GM12801 (cell line): ENCODE data around the gene CES2.

Experiments used
- CTCF ChIP-seq: IDR thresholded peaks from one replicate; pipeline ENCODE4 v1.5.1; 2011; ENCODE audit warnings: control low read depth; ENCODE audit not compliant: insufficient read length; ENCODE audit errors: extremely low read depth

Gene CES2

DNA sequence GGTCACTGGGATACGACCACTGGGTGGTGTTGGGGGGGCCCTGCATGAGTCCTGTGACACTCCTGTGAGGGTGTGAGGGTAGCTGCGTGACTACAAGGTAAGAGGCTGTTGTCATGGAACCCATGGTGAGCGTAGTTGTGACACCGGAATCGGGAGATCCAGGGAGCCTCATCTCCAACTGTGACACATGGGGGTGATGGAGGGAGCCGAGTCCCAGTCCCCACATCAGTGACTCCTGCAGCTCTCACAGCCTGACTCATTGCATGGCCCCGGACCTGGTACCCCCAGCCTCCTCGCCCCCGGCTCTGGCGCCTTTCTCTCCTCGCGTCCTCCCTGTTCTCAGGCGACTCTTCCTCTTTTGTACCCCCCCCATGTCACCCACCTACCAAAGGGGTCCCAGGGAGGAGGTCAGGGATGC, 30.9 kb upstream of the CES2 start:
- no peak for TF ChIP-seq CTCF

GRCh38 chr16:66904846-66905632, 30.3 kb upstream of the CES2 start:
- TF ChIP-seq CTCF, result no peak

DNA sequence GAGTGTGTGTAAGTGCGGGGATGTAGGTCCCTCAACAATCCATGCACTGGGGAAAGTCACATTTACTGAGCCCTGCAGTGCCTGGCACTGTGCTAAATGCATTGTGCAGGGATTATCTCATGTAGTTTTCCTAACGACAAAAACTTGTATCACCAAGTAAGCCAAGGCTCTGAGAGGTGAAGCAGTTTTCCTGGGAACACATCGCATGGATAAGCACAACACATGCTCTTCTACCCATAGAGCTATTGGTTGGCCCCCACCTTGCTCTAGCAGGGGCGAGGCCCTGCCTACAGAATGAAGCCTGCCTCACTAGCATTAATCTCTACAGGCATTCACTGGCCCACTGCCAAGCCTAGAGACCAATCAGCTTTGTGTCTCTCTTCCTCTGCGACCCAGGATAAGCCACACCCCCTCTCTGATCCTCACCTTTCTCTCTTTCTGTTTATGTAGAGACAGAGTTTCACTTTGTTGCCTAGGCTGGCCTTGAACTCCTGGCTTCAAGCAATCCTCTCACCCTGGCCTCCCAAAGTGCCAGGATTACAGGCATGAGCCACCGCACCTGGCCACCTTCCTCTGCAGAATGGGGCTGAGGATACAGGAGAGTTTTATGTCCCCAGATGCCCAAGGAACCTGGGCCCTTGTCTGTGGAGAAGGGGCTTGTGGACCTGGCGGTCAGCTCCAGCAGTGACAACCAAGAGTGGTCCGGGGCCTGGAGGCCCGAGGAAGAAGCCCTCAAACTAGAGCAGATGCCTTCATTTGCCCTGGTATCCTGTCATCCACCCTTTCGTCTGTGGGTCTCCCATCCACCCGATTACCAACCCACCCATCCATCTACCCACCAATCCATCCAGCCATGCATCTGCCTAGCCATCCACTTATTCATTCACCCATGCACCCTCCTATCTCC, 29.4 kb upstream of the CES2 start:
- TF ChIP-seq CTCF, result no peak

DNA sequence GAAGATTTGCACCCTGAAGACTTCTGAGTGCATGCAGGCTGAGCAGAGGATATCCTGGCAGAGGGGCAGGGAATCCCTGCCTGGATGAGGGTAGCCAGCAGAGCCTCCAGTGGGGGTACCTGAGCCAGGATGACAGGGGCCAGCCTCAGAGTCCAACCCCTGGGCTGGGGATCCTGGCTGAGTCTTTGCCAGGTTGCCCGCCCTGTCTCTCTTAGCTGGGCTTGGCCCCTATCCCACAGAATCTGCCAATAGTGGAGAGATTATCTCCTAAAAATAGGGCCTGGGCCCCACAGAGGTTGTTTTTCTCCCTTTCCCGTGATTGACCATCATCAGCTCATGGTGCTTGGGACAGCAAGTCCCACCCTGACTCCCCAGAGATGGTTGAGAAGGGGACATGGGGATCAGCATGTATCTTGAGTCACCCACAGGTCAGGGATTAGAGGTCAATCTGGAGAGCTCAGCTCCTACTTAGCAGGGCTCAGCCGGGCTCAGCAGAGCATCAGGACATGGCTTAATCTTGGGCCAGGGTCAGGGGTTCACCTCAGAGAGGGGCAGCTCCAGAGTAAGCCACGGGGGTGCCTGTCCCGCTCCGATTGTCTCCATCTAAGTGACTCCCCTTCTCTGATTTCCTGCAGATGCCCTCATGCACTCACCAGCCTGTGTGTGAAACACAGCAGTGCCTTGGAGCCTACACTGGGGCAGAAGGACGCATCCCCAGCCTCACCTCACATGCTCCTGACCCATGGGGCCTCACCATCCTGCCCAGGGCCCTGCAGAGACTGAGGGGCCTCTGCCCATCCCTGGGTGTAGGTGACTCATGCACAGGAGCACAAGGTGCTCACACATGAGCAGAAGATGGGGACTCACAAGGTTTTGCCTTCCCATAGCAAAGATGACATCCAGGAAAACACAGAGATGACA, 28.1 kb upstream of the CES2 start:
- TF ChIP-seq CTCF, result no peak

DNA sequence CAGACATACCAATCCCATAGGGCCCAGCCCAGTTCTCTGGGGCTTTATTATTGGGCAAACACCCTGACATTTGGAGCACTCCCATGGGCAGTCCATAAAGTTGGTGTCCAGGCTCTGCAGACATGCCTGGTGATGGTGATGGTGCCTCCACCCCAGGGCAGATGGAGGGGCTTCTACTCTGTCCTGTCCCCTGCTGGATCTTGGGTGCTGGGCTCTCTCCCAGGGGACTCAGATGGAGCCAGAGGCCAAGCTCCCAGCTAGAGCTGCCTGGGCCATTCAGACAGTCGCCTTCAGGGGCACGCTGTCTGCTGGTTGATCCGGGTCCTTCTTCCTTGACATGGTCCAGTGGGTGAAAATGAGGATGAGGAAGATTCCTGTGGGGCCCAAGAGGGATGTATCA, 27.2 kb upstream of the CES2 start:
- TF ChIP-seq CTCF, result no peak

DNA sequence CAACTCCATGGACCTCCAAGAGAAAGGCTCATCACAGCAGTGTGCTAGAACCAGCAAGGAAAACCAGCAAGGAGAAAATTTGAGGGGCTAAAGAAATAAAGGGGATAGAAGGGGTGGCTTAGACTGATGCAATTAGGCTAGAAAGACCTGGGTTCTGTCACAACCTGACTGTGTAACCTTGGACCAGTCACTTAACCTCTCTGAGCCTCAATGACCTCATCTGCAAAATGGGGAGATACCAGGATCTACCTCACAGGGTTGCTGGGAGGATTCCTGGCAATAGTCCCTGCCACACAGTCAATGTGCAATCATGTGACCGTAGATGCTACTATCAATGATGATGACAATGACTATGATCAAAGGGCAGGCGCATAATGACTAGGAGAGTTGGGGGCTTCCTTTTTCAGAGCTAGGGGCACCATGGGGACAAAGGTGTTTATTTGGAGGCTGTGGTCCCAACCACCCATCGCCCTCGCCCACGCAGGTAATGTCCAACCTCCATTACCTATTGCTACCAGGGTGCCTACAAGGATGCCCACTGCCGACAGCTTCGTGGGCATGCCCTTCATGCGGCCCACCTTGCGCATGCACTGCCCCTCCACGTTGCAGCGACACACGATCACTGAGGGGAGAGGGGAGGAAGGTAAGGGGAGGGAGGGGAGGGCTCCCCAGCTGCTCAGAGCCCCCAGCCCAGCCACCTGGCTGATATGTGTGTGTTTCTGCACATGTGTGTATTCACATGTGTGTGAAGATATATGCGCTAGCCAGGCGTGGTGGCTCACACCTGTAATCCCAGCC, 26.4 kb upstream of the CES2 start:
- no peak for TF ChIP-seq CTCF
